LHCN-M2 (cell line): Measurements from ENCODE around the gene NKRF. TPM values are rescaled to one million over a fixed set of nuclear protein-coding genes. Genes with fewer than 3 reads are reported as not detected.
A peak's percentile ranks its signal among the peaks of the same experiment; 100 is the strongest.

Experiments used
- DNase-seq: peaks from one replicate; pipeline ENCODE4 v3.0.0-alpha.2; 2012; ENCODE audit warnings: low read depth
- total RNA-seq: library from RNA; depleted of rRNA; stranded (reverse); fragments of >200 nt; gene quantifications from 2 replicates; pipeline ENCODE4 v1.2.3, GENCODE V29; 2014

Gene NKRF
- total RNA-seq, 1 experiment from 2014 or later = 7.0 TPM

- no peak for DNase-seq
These were observed 8.6 kb upstream of the NKRF start for GRCh38 chrX:119614776-119615175.

GRCh38 chrX:119607018-119607389 lies 780 bp upstream of the NKRF start:
- no peak for DNase-seq

- no peak for DNase-seq
These were observed 552 bp downstream of the NKRF start for GRCh38 chrX:119605464-119606279.

- no peak for DNase-seq
These were observed 1.3 kb downstream of the NKRF start for GRCh38 chrX:119604766-119605463.

GRCh38 chrX:119602701-119603255 lies 3.4 kb downstream of the NKRF start:
- DNase-seq = peak; percentile 34

- DNase-seq = no peak
These were observed 16.4 kb downstream of the NKRF start for GRCh38 chrX:119589810-119590209.

GRCh38 chrX:119583431-119584059 lies 22.7 kb downstream of the NKRF start:
- DNase-seq = no peak

GRCh38 chrX:119579414-119579813 lies 26.8 kb downstream of the NKRF start:
- DNase-seq = no peak

GRCh38 chrX:119574394-119575266 lies 31.6 kb downstream of the NKRF start, which contains the start of gene UBE2A:
Gene UBE2A (plus strand): TSS chrX:119574563. CDS start chrX:119574712, 149 bp downstream.
- DNase-seq = peak; percentile 84

- peak; percentile 50 for DNase-seq
These were observed 32.3 kb downstream of the NKRF start for GRCh38 chrX:119573840-119574393.

GRCh38 chrX:119573222-119573621 lies 33.0 kb downstream of the NKRF start:
- DNase-seq = no peak

- DNase-seq = no peak
These were observed 35.8 kb downstream of the NKRF start for GRCh38 chrX:119570351-119570835.

GRCh38 chrX:119565107-119565663 lies 41.0 kb downstream of the NKRF start, which contains the start of gene STEEP1:
Gene STEEP1 (minus strand): TSS chrX:119565409. CDS start chrX:119565355, 54 bp downstream.
- DNase-seq = peak; percentile 91

GRCh38 chrX:119552508-119552907 lies 53.7 kb downstream of the NKRF start:
- no peak for DNase-seq

- no peak for DNase-seq
These were observed 56.8 kb downstream of the NKRF start for GRCh38 chrX:119549327-119550016.

GRCh38 chrX:119541188-119541587 lies 65.0 kb downstream of the NKRF start:
- peak; percentile 80 for DNase-seq

GRCh38 chrX:119539872-119540271 lies 66.4 kb downstream of the NKRF start:
- no peak for DNase-seq
